GM08714 (cell line): ENCODE results near the gene RPLP2.
A peak's percentile ranks its signal among the peaks of the same experiment; 100 is the strongest.

Source experiments
- H3K4me3 ChIP-seq: fragments of 200-500 bp; sonication (Bioruptor generic); 2 replicates; pipeline ENCODE4 v1.5.1; 2014; ENCODE audit warnings: mild to moderate bottlenecking, low read length, inconsistent platforms
- ZNF274 ChIP-seq: IDR thresholded peaks from 2 replicates; pipeline ENCODE4 v1.6.1; 2012; ENCODE audit warnings: mild to moderate bottlenecking, low read depth, low read length

The RPLP2 gene

DNA sequence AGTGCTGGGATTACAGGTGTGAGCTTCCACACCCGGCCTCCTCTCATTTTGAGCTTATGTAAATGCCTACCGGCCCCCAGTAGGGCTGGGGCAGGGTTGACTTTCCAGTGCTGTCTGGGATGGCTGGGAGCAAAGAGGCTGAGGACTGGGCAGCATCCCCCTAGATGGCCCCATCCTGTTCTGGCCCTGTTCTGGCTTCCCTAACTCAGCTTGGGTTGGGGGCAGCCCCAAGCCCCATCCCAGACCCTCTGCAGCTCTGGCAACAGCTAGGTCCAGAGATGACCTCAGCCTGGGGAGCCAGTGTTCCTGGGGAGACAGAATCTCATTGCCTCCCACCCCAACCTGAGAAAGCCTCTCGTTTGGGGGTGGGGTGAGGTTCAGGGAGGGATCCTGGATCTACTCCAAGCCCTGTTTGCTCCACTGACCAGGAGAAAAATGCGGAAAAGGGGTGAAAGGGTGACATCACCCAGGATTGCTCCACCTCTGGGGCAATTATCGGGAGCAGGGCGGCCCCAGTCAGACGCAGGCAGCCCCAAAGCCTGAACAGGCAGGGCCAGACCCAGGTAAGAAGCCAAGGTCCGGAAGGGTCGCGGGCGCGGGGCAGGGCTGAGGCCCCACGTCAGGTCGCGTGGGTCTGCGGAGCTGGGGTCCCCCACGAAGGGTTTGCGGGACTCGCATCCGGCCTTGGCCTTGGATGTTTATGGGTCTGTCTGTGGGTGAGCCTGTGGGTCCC, 8.8 kb downstream of the RPLP2 start, which contains the start of gene PNPLA2:
Gene PNPLA2 (plus strand): TSS at position 519 of the 733 bp plus-strand sequence. CDS start 805 bp downstream, outside the sequence.
- TF ChIP-seq ZNF274: no peak
- peak within 1 kb of the TSS; percentile 91; the same call in 1 of the 2 replicates for H3K4me3 ChIP-seq

GRCh38 chr11:819129-819931, 9.6 kb downstream of the RPLP2 start:
- no peak for TF ChIP-seq ZNF274
- peak overlapping the region; percentile 91; the same call in 1 of the 2 replicates for H3K4me3 ChIP-seq

DNA sequence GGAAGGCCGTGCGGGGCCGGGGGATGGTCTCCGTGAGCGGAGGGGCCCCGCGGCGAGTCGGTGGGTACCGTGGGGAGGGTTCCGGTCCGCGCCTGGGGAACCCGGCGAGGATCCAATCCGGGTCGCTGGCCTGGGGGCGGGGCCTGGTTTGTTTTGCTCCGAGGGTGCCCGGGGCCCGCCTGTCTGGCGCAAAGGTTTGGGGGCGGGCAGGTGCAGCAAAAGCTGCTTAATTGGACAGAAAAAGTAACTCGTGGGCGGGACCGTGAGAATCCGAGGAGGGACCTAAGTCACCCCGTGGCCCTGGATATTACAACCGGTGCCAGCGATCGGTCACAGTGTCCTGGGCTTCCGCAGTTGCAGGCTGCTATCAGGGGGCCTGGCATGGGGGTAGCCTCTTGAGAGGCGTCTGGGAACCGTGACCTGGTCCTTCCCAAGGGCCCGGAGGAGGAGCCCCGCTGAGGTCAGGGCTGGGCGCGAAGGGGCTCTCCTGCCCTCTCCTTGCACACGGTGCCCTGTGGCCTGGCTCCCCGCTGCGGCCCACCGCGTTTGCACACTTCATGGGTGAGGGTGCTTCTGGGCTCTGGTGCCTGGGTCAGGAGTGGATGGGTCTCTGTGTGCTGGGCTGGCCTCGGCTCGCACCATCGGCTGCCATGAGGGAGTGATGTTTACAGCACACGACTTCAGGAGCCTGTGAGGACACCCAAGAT, 10.3 kb downstream of the RPLP2 start:
- peak overlapping the region; percentile 91; the same call in 1 of the 2 replicates for H3K4me3 ChIP-seq
- no peak for TF ChIP-seq ZNF274

DNA sequence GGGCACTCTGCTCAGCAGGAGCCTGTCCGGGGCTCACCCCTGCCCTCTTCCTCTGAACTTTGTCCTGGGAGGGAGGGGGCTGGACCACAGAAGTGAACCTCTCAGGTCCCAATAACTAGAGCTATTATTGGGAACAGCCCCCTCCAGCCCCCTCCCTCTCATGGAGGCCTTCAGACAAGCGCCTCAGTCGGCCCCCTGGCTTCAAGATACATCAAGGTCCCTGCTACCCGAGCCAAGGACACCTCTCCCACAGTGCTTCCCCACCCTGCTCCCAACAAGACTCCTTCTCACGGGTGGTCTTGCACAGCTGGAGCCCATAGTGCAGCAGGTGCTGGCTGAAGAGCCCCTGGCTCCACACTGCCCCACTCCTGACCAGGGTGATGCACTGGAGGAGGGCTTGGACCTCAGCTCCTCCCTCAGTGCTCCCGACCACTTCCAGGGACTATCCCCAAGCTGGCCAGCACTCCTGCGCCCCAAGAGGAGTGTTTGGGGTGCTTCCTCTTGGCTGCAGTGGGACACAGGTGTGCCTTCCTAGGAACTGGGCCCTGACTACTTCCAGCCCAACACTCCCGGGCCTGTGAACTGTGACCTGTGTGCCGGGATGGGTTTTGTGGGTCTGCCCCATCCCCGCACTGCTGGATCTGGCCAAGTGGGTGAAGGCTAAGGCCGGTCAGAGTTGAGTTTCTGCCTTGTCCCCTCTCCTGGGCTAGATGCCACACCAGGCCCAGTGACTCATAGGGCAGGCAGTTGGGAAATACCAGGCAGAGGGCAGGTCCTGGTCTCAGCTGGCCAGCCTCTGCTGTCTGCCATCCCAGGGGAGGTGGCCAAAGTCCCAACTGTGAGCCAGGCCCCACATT, 11.1 kb downstream of the RPLP2 start:
- H3K4me3 ChIP-seq: peak overlapping the region; percentile 91; the same call in 1 of the 2 replicates
- no peak for TF ChIP-seq ZNF274

- no peak overlapping the region for H3K4me3 ChIP-seq
- no peak for TF ChIP-seq ZNF274
Observed at GRCh38 chr11:821512-822371, 12.0 kb downstream of the RPLP2 start.

- TF ChIP-seq ZNF274: no peak
- H3K4me3 ChIP-seq: no peak overlapping the region
Observed at GRCh38 chr11:823441-824291, 13.9 kb downstream of the RPLP2 start.

GRCh38 chr11:824292-824880, 14.6 kb downstream of the RPLP2 start:
- no peak overlapping the region for H3K4me3 ChIP-seq
- TF ChIP-seq ZNF274: no peak

GRCh38 chr11:824942-825341, 15.2 kb downstream of the RPLP2 start:
- TF ChIP-seq ZNF274: no peak
- H3K4me3 ChIP-seq: no peak overlapping the region

GRCh38 chr11:825366-826226, 15.8 kb downstream of the RPLP2 start:
- no peak overlapping the region for H3K4me3 ChIP-seq
- TF ChIP-seq ZNF274: no peak

DNA sequence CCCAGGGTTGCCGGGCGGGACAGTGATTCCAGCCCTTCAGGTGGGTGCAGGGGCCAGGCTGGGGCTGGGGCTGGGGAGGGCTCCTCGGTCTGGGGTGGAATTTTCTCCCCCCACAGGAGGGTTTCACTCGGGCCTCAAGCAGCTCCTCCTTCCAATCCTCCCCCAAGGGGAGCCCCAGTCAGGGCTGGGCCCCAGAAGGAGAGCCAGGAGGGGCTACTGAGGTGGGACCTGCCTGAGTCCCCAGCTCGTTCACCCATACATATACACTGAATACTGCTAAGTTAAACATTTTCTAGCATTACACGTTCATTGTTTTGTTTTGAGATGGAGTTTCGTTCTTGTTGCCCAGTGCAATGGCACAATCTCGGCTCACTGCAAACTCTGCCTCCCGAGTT, 16.5 kb downstream of the RPLP2 start:
- no peak overlapping the region; the same call in 1 of the 2 replicates for H3K4me3 ChIP-seq
- no peak for TF ChIP-seq ZNF274

GRCh38 chr11:826836-827145, 17.0 kb downstream of the RPLP2 start:
- TF ChIP-seq ZNF274: no peak

More at GRCh38 chr11:826836-827145, 17.0 kb downstream of the RPLP2 start:
- peak overlapping the region; percentile 66; the same call in 1 of the 2 replicates for H3K4me3 ChIP-seq
